HG03460 (cell line): ENCODE data around the gene SRCIN1.
A peak's percentile ranks its signal among the peaks of the same experiment; 100 is the strongest.

Experiments used
- ATAC-seq: cut with Tn5 transposase; IDR thresholded peaks from one replicate; pipeline ENCODE4 v1.9.1; 2021; ENCODE audit not compliant: unreplicated experiment

Gene SRCIN1

DNA sequence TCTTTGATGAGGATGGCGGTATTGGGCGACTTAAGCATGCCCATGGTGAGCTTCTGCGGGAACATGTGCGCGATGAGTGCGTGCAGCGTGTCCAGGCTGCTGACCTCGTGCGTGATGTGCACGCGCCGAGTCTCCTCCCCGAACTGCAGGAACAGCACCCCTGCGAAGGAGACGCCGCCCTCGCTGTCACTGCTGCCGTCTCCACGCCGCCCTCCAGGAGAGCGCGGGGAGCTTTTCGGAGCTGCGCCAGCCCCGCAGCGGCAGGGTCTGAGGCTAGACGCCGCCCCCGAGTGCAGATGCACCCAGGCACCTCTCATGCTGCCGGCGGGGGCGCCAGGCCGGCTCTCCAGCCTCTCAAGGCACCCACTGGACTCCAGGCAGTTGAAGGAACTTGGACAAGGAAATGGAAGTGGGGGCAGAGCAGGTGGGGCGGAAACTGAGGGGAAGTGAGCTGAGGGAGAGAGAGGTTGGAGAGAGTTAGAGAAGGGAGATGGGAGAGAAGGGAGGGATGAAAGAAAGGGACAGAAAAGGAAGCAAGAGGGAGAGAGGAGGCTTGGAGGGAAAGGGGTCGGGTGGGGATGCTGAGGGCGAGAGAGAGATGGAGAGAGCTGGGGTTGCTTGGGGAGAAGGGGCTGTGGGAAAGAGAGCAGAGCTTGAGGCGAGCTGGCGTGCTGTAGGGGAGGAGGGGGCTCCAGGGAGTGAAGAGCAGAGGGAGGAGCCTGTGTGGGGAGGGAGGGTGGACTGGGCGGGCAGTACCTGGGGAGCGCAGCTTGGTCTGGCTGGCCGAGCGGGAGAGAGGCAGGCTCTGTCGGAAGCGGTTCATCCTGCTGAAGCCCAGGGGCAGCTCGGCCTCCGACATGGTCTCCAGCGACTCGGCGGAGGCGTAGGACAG is 42.1 kb downstream of the SRCIN1 start:
- ATAC-seq: no peak

DNA sequence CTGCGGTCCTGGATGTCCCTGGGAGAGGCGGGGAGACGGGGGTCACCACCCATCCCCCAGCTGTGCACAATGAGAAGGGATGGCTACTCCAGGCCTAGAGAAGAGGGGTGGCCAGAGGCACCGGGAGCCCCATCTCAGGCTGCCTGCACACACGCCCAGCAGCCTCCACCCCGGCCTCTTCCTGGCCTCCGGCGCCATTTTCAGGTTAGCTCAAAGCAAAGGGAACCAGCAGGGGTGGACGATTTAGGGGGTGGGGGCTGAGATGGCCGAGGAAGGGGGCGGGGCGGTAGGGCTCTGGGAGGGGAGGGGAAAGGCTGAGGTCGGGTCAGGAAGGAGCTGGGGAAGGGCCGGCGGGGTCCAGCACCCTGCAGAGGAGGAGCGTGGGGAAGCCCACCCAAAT is 42.8 kb downstream of the SRCIN1 start:
- ATAC-seq: no peak

DNA sequence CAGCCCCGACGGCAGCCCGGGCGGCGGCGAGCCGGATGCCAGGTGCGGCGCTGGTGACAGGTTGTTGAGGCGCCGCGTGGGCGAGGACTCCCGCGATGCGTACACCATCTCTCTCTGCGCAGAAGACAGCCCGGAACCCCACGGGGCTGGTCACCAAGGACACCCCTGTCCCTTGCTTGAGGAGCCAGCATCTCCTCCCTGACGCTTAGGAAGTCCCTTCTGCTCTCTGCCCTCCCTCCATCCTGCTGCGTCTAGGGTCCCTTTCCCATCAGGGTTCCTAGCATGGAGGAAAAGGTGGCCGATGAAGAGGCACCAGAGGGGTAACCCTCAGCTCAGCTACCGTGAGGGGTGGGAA is 43.6 kb downstream of the SRCIN1 start:
- ATAC-seq: no peak

DNA sequence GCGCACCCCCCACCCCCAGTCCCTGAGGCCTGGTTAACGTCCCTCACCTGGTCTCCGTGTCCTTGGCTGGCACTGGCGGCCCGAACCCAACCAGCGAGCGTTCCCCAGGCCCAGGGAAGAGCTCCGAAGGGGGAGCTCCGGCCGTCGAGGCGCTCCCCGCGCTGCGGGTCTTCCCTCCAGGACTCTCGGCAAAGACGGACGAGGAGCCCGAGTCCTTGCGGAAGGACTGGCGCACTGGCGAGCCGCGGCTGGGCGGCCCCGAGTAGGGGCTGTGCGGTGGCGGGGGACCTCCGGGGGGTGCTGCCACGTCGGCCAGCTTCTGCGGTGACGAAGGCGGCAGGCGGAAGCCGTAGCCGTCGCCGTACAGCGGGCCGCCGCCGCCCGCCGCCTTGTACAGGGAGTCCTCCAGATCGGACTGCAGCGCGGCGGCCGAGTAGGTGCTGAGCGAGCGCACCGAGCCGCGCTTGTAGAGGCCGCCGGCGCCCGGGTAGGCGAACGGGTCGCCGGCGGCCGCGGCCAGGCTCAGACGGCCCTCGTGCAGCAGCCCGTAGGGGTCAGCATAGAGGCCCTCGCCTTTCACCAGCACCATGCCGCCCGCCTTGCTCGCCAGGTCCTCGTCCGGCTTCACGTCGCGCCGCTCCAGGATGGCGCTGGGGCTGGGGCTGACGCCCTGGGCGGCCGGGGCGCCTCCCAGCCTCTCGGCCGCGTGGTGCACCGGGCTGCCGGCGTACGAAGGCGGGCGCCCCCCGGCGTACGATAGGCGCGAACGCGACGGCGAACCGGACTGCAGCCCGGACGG is 44.1 kb downstream of the SRCIN1 start:
- no peak for ATAC-seq

DNA sequence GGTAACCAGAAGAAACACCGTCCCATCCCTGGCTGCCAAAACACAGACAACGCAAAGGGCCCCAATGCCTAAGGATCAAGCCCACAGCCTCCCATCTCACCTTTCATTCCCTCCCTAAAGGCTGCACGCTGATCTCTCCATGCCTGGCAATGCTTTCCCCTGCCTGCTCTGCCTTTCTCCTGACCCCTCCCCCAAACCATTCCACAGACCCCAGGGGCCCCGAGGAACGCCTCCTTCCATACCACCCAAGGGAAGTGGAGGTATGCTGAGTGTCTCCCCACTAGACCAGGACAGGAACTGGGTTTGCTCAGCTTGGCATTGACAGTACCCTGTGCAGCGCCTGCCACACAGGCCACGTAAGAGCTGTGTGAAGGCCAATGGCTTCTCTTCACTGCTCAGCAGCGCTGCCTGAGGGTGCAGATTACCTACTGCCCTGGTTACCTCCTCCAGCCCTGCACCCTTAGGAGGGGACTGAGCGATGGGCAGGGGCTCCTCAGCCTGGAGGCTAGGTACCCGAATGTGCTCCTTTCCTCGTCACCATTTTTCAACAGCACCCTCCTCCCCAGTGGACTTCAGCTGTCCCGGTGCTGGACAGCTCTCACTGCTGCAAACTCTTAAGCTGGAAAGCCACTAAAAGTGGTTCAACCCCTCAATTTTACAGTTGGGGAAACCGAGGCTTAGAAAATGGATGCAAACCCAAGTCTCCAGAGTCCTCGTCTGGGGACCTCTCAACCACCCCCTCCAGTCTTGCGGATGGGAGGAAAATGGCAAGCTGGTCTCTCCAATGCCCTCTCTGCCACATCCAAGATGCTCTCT is 45.0 kb downstream of the SRCIN1 start:
- no peak for ATAC-seq

DNA sequence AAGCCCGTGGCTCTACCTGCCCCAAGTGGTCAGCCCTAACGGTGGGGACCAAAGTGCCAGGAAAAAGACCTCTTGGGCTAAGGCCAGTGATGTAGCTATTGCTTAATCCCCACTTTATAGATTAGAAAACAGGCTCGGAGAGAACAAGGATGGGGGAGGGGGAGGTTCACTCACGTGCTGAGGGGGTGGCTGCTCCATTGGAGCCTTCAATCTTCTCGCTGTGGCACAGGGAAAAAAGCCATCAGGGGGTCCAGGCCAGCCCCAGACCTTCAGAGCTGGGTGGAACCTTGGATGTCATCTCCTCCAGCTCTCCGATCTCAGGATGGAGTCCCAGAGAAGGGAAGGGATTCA is 45.9 kb downstream of the SRCIN1 start:
- ATAC-seq: no peak

DNA sequence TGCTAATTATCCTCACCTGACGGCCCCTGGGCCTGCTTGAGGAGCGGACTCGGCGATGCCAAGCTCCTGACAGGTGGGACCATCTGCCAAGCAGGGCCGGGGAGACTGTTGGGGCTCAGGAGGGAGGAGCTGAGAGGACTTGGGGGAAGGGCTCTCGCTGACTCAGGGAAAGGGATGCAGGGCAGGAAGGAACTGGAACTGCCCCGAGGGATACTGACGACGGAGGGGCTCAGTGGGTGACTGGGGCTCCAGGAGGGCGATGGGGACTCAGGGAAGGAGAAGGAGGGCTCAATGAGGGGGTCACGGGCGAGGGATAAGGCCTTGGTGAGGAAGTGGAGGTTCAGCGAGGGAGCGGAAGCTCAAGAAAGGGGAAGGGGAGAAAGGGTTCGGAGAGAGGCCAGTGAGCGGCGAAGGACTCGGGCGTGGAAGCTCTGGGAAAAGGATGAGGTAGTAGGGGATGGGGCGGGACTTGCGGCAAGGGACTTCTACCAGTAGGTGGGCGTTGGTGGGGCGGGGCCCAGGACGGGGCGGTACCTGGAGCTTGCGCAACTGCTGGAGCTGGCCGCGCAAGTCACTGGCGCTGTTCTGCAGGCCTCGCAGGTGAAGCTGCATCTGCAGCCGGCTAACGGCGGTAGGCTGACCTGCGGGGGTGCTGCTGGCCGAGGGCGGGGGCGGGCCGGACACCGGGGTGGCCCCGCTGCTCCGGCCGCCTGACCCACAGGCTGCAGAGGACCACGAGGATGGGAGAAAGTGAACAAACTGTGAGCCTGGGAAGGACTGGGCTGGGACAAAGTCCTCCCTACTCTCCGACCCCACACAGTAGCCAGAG is 46.5 kb downstream of the SRCIN1 start:
- peak; percentile 60 for ATAC-seq

DNA sequence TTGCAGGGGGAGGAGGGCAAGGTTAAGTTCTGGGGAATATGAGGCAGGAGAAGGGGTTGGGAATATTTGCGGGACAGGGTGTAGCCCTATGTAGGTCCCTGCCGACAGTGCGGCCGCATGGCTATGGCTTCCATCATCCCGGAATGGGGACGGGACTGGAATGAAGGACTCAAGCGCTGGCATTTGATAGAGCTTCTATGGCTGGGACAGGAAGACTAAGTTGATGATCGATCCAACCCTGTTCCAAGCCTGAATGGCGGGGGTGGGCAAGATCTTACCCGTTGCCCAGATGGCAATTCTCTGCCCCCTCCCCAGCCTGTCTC is 47.1 kb downstream of the SRCIN1 start:
- ATAC-seq: peak; percentile 9

DNA sequence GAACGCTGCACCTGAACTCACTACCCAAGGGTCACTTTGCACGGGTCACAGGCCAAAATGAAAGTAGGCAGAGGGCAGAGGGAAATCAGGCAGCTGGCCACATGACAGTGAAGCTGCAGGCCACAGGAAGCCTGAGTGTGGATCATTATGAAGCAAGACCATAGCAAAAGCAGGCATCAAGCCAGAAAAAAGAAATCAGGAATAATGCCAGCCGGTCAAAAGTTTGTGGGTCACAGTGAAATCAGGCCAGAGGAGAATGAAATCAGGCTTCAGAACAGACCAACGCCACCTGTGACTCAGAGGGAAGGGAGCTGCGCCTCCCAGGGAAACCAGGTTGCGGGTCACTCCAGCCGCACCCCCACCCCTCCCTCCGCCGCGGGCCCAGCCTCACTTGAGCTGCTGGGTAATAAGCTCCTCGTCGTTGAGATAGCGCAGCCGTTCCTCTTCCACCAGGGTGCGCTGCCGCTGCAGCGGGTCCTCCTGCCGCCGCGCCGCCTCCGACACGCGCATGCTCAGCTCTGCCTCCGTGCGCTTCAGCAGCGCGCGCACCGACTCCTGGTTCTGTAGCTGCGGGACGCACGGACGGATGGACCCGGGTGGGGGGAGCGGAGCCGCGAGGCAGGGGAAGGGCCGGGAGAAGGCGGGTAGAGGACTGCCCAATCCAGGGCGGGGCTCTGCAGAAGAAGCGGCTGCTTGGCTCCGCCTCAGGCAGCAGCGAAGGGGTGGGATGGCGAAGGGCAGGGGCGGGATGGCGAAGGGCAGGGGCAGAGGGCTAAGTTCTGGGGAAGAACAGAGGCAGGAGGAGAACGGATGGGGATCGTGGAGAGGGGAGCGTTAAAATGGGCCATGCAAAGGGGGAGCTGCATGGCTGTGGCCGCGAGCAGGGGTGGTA is 47.7 kb downstream of the SRCIN1 start:
- peak; percentile 64 for ATAC-seq

DNA sequence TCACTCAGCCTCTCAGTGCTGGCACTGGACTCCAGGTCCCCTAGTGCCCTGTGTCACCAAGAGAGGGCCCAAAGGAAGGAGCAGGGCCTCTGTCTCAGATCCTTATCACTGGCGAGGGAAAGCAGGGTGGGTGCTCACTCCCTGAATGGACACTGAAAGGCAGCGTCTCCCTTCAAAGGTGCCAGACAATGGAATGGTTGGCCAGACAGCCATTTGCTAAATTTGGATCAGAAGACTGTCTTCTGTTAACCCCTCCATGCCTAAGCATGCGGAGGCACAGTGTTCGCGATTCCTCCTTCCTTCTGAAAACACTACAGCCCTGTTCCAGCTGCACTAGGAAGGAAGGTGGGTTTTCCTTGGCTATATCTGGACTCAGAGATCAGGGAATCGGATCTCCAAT is 48.4 kb downstream of the SRCIN1 start:
- no peak for ATAC-seq

DNA sequence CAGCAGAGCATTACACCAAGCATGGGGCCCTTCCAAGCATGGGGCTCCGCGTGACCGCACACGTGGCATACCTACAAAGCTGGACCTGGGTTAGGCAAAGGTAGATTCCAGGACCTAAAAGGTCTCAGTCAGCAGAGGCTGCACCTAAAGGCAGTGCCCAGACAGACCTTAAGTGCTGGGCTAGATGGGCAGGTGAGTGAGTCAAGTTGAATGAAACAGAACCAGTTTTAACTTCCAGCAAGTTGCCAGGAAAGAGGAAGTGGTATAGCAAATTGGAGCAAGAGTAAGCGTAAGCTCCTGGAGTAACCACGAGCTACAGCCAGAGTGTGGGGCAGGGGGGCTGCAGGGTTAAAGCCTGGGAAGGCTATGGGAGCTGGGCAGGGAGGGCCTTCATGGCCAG is 49.5 kb downstream of the SRCIN1 start:
- no peak for ATAC-seq

DNA sequence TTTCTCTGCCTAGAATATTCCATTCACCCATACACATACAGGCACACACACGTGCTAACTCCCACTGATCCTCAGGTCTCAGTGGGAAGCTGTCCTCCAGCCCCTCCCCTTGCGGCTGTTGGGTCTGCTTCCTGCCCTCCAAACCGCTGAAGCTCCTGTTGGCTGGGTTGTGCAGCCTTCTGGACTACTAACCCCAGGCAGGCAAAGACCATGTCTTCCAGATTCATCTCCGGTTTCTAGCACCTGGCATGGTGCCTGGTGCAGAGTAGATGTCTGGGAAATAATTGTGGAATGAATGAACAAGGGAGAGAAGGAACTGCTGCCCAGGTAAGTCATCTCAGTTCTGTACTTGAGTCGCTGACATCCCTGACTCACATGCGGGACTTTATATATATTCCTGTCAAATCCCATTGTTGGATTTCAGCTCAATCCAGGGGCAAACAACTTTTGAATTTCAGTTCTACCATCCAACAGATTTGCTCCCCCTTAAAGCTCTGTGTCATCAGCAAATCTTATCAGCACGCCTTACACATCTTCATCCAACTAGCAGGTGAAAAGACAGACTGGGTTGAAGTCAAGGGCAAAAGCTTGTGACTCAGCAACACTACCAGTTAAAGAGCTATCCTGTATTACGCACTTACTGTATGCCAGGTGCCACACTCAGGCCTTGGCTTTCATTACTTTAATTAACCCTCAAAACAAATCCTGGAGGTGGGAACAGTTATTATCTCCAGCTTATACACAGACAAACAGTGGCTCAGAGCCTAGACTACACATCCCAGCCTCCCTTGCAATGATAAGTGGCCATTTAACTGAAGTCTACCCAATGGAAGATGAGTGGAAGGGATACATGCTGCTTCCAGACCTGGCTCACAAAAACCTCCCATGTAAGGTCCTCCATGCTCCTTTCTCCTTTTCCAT is 51.1 kb downstream of the SRCIN1 start:
- ATAC-seq: no peak

DNA sequence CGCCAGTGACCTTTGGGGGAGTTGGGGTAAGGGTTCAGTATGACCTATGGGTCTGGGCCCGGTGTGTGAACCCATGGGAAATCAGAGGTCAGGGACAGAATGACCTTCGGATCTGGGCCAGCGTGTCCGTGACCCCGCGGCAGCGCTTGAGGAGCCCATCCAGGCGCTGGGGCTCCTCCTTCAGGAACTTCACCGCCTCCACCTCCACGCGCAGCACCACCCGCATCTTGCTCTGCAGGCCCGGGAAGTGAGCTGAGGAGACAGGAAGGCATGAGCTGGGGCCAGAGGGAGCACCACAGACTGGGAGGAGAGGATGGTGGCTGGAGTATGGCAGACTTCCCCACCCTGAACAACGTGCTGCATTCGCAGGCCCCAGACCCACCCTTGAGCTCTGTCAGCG is 53.4 kb downstream of the SRCIN1 start:
- no peak for ATAC-seq

DNA sequence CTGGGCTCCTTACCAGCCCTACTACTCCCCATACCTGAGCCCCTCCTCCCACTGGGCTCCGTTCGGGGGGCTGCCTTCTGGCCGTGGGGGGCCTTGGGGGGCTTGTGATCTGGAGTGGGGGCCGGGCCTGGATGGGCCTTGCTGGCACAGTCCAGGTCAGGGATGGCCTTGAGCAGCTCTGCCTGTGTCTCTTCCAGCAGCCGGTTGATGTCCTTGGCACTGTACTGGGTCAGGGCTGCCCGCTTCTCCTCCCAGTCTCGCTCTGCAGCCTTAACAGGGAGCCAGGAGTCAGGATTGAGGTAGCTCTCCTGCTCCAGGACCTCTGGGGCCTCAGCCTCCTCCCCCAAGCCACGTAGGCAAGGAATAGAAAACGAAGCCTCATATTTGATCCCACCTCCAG is 54.6 kb downstream of the SRCIN1 start:
- no peak for ATAC-seq

DNA sequence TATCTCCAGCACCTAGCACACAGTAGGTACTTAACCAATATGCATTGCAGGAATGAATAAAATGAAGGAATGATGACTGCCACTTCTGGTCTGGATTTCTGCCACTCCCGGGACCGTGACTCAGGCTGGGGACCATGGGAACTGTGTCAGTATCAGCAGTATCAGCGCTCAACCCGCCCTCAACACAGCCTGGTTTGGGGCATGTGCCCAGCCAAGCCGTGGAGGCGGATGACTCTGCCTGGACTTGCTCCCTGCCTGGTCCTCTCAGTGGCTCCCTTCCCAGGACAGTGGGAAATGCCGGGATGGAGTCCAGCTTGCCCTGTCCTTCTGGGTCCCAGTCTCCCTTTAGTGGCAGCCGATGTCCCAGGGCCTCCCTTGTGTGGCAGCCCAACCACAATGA is 55.1 kb downstream of the SRCIN1 start:
- ATAC-seq: no peak

DNA sequence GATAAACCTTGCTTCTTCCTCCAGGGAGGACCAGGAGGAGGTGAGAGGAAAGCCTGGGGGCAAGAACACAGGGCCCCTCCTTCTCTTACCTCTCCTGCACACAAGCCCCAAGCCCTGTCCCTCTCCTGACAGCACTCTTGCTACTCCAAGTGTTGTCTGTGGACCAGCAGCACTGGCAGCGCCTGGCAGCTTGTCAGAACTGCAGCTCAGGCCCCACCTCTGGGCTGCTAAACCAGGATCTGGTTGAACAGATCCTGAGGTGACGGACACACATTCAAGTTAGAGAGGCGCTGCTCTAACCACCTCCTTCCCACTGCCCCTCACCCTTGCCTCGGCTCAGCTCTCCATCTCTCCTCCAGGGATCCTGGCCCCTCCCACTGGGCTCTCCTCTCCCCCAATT is 56.5 kb downstream of the SRCIN1 start:
- no peak for ATAC-seq

DNA sequence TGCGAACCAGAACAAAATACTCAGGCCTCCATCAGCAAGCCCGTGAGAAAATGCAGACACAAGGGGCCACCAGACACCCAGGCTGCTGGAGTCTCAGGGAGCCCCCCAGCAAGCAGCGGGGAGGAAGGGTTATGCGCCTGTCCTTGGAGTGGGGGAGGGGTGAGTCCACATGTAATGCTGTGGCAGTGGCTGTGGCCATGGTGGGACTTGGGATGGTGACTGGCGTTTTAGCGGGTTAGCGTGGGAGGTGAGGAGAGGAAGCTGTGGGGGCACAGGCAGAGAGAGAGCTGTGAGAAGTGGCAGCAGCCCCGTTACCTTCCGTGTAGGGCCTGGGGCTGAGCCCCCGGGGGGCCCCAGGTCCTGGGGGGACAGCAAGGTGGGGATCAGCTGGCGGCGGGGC is 58.3 kb downstream of the SRCIN1 start:
- ATAC-seq: no peak

DNA sequence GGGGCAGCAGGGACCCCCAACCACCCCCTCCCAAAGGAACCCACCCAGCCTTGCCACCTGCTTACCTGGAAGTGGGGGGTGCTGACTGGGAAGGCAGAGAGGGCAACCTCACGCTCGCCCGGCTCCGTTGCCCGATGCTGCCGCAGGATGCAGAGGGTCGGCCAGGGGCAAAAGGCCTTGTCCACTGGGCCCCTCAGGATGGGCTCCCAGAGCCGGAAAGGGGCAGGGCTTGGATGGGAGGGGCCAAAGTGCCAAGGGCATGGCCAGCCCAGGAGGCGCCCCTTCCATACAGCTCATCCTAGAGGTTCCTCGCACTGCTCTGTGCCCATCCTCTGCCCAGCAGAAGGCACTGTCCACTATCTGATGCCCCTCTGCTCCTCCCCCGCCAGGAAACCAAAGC is 59.4 kb downstream of the SRCIN1 start:
- ATAC-seq: no peak
